Caco-2 (cell line): ENCODE measurements around the gene ZBTB47. TPM values are rescaled to one million over a fixed set of nuclear protein-coding genes. Genes with fewer than 3 reads are reported as not detected.

Experiments used
- BruUV-seq: library from RNA; stranded (reverse); fragments of 400-500 nt; replicated peaks from 2 replicates; lab custom pipeline; 2021; lab: Mats Ljungman, UMichigan
- CTCF ChIA-PET: fragments of 300-600 bp; sonication (Branson Sonifier 250); formaldehyde crosslinking; loops from one replicate; lab custom pipeline; 2022; ENCODE audit warnings: antibody characterized with exemption; lab: Charles Lee
- POLR2A ChIA-PET: fragments of 300-600 bp; sonication (Branson Sonifier 250); formaldehyde crosslinking; loops from one replicate; lab custom pipeline; 2022; ENCODE audit warnings: antibody characterized with exemption; lab: Charles Lee
- DNase-seq, 2 experiments: peaks; one replicate each; pipeline versions ENCODE4 v3.0.0 to v3.0.0-alpha.2; 2020 to 2022
- H3K27me3 ChIP-seq: replicated peaks from 2 replicates; pipeline ENCODE4 v1.6.0; 2011; ENCODE audit warnings: low read length; ENCODE audit not compliant: control insufficient read depth, insufficient read depth
- H3K36me3 ChIP-seq: 2 replicates; pipeline ENCODE4 v1.5.1; 2011; ENCODE audit warnings: low read length; ENCODE audit not compliant: control insufficient read depth, insufficient read depth
- H3K4me1 ChIP-seq: fragments of 250-450 bp; sonication (Bioruptor Pico); 2 replicates; pipeline ENCODE4 v1.5.1; 2020; ENCODE audit warnings: mild to moderate bottlenecking
- H3K4me3 ChIP-seq: 2 replicates; pipeline ENCODE4 v1.5.1; 2011; ENCODE audit warnings: low read depth, mild to moderate bottlenecking, control low read depth, low read length
- H3K9me3 ChIP-seq: fragments of 250-450 bp; sonication (Bioruptor Pico); 2 replicates; pipeline ENCODE4 v1.5.1; 2020; ENCODE audit warnings: mild to moderate bottlenecking, moderate library complexity
- H3K27ac Mint-ChIP-seq: one replicate; pipeline ENCODE4 v1.8.0; 2022; ENCODE audit warnings: mixed read lengths; ENCODE audit not compliant: unreplicated experiment
- H3K27me3 Mint-ChIP-seq: one replicate; pipeline ENCODE4 v1.8.0; 2022; ENCODE audit warnings: mixed read lengths; ENCODE audit not compliant: insufficient read depth, unreplicated experiment
- H3K36me3 Mint-ChIP-seq: one replicate; pipeline ENCODE4 v1.8.0; 2022; ENCODE audit warnings: mild to moderate bottlenecking, mixed read lengths; ENCODE audit not compliant: insufficient read depth, unreplicated experiment
- H3K4me1 Mint-ChIP-seq: one replicate; pipeline ENCODE4 v1.8.0; 2022; ENCODE audit warnings: low read depth, mixed read lengths; ENCODE audit not compliant: unreplicated experiment
- H3K4me3 Mint-ChIP-seq: one replicate; pipeline ENCODE4 v1.8.0; 2022; ENCODE audit warnings: mild to moderate bottlenecking, moderate library complexity, mixed read lengths; ENCODE audit not compliant: unreplicated experiment
- H3K9me3 Mint-ChIP-seq: one replicate; pipeline ENCODE4 v1.8.0; 2022; ENCODE audit warnings: mixed read lengths; ENCODE audit not compliant: unreplicated experiment
- intact Hi-C: fragments of 100-400 bp; cut with micrococcal nuclease; formaldehyde crosslinking; loops from one replicate; pipeline ENCODE4 v1.10.0; 2022; ENCODE audit not compliant: unreplicated experiment
- total RNA-seq: library from RNA; stranded (reverse); gene quantifications from 2 replicates; pipeline ENCODE4 v1.2.3, GENCODE V29; 2022
- TF ChIP-seq, protein P1 (sequence below), 2 experiments: fragments of 200-600 bp in 1 of 2; IDR thresholded peaks; 1 replicate in 1 of 2; 2 replicates in 1 of 2; pipeline versions ENCODE4 v1.5.1 to v1.8.0; 2011 to 2022; ENCODE audit warnings: antibody characterized with exemption in 1 of 2, control low read depth in 1 of 2, inconsistent platforms in 1 of 2, low read depth in 1 of 2, low read length in 1 of 2, mild to moderate bottlenecking in 1 of 2, moderate library complexity in 1 of 2; ENCODE audit not compliant: insufficient read depth in 1 of 2, severe bottlenecking in 1 of 2, unreplicated experiment in 1 of 2

The ZBTB47 gene
- total RNA-seq, 1 experiment from 2014 or later: 4.8 TPM

DNA sequence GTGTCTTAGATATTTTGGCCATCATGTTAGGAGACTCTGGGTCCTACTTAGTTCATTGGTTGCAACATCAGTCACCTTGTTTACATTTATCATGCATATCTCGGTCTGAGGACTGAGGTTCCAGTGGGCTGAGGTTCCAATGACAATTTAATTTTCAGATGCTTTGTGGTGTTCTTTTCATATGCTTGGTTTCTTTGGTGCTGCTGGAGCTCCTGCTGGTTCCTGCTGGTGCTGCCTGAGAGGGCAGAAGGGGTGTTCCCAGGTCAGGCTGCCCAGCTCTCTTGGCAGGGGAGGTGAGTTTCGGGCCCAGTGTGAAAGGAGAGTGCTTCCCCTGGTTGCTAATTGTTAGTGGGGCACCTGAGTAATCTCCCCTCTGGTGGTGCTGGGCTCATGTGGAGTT lies 24.9 kb downstream of the ZBTB47 start:
- Histone ChIP-seq H3K27me3 (no peaks in the 10 kb centered on the region; the same call in 1 of the 2 replicates), H3K4me1 (no peaks in the 10 kb centered on the region), H3K36me3 (no peaks in the 10 kb centered on the region), H3K9me3 (no peaks in the 10 kb centered on the region; the same call in 1 of the 2 replicates), H3K4me3 (no peak overlapping the region)
- H3K4me3 Mint-ChIP-seq: no peak overlapping the region
- TF ChIP-seq, protein P1, sequence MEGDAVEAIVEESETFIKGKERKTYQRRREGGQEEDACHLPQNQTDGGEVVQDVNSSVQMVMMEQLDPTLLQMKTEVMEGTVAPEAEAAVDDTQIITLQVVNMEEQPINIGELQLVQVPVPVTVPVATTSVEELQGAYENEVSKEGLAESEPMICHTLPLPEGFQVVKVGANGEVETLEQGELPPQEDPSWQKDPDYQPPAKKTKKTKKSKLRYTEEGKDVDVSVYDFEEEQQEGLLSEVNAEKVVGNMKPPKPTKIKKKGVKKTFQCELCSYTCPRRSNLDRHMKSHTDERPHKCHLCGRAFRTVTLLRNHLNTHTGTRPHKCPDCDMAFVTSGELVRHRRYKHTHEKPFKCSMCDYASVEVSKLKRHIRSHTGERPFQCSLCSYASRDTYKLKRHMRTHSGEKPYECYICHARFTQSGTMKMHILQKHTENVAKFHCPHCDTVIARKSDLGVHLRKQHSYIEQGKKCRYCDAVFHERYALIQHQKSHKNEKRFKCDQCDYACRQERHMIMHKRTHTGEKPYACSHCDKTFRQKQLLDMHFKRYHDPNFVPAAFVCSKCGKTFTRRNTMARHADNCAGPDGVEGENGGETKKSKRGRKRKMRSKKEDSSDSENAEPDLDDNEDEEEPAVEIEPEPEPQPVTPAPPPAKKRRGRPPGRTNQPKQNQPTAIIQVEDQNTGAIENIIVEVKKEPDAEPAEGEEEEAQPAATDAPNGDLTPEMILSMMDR (IDR thresholded peaks at IDR 0.05; ENCODE audit: insufficient read depth in 1 of 2, low read depth in 1 of 2, low read length in 1 of 2, severe bottlenecking in 1 of 2, unreplicated experiment in 1 of 2): no peak
- BruUV-seq: no TSS peak
- peaks cover 9% of the 10 kb centered on the region for H3K9me3 Mint-ChIP-seq
- H3K36me3 Mint-ChIP-seq: no peaks in the 10 kb centered on the region
- DNase-seq: no peak
- H3K27me3 Mint-ChIP-seq: peaks cover 16% of the 10 kb centered on the region
- H3K27ac Mint-ChIP-seq: no peak overlapping the region
- H3K4me1 Mint-ChIP-seq: no peaks in the 10 kb centered on the region
- intact Hi-C loops: no loop called here
- ChIA-PET POLR2A (no interaction called here), CTCF (no interaction called here)

DNA sequence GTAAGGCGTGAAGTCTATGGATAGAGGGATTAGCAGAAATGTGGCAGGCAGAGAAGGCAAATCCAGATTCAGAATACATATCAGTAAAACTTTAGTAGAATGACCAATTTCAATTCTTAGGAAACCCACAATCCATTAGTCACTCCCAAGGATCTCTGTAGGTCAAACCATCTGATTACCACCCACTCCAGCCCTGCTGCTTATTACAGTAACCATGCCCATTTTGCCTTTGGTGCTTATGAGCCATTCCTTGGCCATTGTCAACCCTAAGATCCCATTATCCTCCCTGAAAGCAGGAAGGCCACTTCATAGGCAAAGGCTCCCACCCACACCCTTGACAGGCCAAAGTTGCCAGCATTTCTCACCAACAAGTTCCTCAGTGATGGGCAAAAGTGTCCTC lies 26.8 kb downstream of the ZBTB47 start:
- H3K9me3 ChIP-seq: no peaks in the 10 kb centered on the region; the same call in 1 of the 2 replicates
- BruUV-seq: no TSS peak
- no peaks in the 10 kb centered on the region for H3K4me1 ChIP-seq
- H3K27me3 Mint-ChIP-seq: peaks cover 16% of the 10 kb centered on the region
- ChIA-PET POLR2A (no interaction called here), CTCF (no interaction called here)
- H3K4me3 Mint-ChIP-seq: no peak overlapping the region
- H3K36me3 Mint-ChIP-seq: no peaks in the 10 kb centered on the region
- TF ChIP-seq, protein P1 (IDR thresholded peaks at IDR 0.05; ENCODE audit: insufficient read depth in 1 of 2, low read depth in 1 of 2, low read length in 1 of 2, severe bottlenecking in 1 of 2, unreplicated experiment in 1 of 2): no peak
- no peak overlapping the region for H3K27ac Mint-ChIP-seq
- H3K27me3 ChIP-seq: no peaks in the 10 kb centered on the region; the same call in 1 of the 2 replicates
- no peaks in the 10 kb centered on the region for H3K36me3 ChIP-seq
- H3K4me1 Mint-ChIP-seq: no peaks in the 10 kb centered on the region
- H3K4me3 ChIP-seq: no peak overlapping the region
- no peak for DNase-seq
- peaks cover 9% of the 10 kb centered on the region for H3K9me3 Mint-ChIP-seq
- intact Hi-C loops: no loop called here

DNA sequence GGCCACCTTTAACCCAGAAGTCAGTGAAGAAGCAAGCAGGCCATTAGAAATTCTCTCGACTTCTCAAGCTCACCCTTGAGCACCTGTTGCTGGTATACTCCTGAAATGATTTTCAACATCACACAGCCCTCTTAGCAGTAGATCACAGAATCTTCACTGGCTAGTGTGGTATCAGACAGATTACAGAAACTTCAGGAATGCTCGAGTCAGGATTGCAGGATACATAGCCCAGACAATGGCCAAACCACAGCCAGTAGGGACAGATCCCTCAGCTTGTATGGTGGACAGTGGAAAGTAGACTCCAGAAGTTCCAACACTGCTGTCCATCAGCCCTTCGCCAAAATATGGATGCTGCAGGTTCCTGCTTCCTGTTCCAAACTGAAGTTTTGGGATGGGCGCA lies 27.3 kb downstream of the ZBTB47 start:
- BruUV-seq: no TSS peak

More for the DNA sequence above, 27.3 kb downstream of the ZBTB47 start:
- Histone ChIP-seq H3K36me3 (no peaks in the 10 kb centered on the region), H3K9me3 (no peaks in the 10 kb centered on the region; the same call in 1 of the 2 replicates), H3K4me3 (no peak overlapping the region), H3K4me1 (no peaks in the 10 kb centered on the region), H3K27me3 (no peaks in the 10 kb centered on the region; the same call in 1 of the 2 replicates)
- DNase-seq: peak in 1 of 2 experiments; percentile 11
- no peak overlapping the region for H3K4me3 Mint-ChIP-seq
- ChIA-PET POLR2A (no interaction called here), CTCF (no interaction called here)
- no peaks in the 10 kb centered on the region for H3K4me1 Mint-ChIP-seq
- H3K9me3 Mint-ChIP-seq: peaks cover 9% of the 10 kb centered on the region
- H3K36me3 Mint-ChIP-seq: no peaks in the 10 kb centered on the region
- intact Hi-C loops: no loop called here
- H3K27me3 Mint-ChIP-seq: peaks cover 16% of the 10 kb centered on the region
- no peak overlapping the region for H3K27ac Mint-ChIP-seq
- TF ChIP-seq, protein P1 (IDR thresholded peaks at IDR 0.05; ENCODE audit: insufficient read depth in 1 of 2, low read depth in 1 of 2, low read length in 1 of 2, severe bottlenecking in 1 of 2, unreplicated experiment in 1 of 2): no peak
